Measurements from ENCODE around the gene CUX1.
"Not testable (repeated sequence)": the region's sequence is repeated elsewhere in the genome, so short reads cannot be mapped to it uniquely, and the experiment has no call there.

CUX1 gene

GRCh38 chr7:101820703-101821102 is 3.3 kb downstream of the CUX1 start:
- H3K4me1 ChIP-seq (ENCODE audit: control insufficient read depth, insufficient read depth, low read length): peaks cover 16% of the 10 kb centered on the region
- H3K27ac ChIP-seq (ENCODE audit: extremely low read depth, low read depth, low read length): no peak overlapping the region
- H3K36me3 ChIP-seq (ENCODE audit: control insufficient read depth in 2 of 2, insufficient read depth in 1 of 2, low read length in 2 of 2): no peaks in the 10 kb centered on the region
- POLR2A ChIA-PET: no interaction called here
- no peaks in the 10 kb centered on the region for H3K9me3 ChIP-seq (ENCODE audit: control insufficient read depth, insufficient read depth, low read depth, low read length)
- CTCF ChIA-PET: no interaction called here
- peak; percentile 41; the same call in 1 of the 2 replicates for TF ChIP-seq SCRT2 (tag by site-specific recombination; IDR thresholded peaks at IDR 0.05)
- no peak for TF ChIP-seq ZNF148 (tag by site-specific recombination; IDR thresholded peaks at IDR 0.05; ENCODE audit: borderline replicate concordance)
- 0 out of 2 replicates have a peak, but pooled peaks have one; percentile 22 for TF ChIP-seq ZFP69B (tag by site-specific recombination; IDR thresholded peaks at IDR 0.05)
- H3K4me3 ChIP-seq (ENCODE audit: low read depth, low read length): no peak overlapping the region

- ChIA-PET POLR2A (interaction anchor here (0.7 kb wide), 1 partner anchor 26 kb away, joined by 4 read pairs; no protein-coding TSS in a partner anchor), CTCF (interaction anchor here (0.7 to 1.1 kb wide), 3 partner anchors 24 to 279 kb away, joined by 3 to 4 read pairs (median 3); no protein-coding TSS in a partner anchor)
- peak; percentile 92 for TF ChIP-seq ZBTB17 (tag by site-specific recombination; IDR thresholded peaks at IDR 0.05)
- TF ChIP-seq ZNF600 (tag by site-specific recombination; IDR thresholded peaks at IDR 0.05): 0 out of 2 replicates have a peak, but pooled peaks have one; percentile 24
- TF ChIP-seq ZIC2 (tag by site-specific recombination; IDR thresholded peaks at IDR 0.05): peak; percentile 38; the same call in 1 of the 2 replicates
- not testable (repeated sequence) for H3K36me3 ChIP-seq (ENCODE audit: control insufficient read depth in 2 of 2, insufficient read depth in 1 of 2, low read length in 2 of 2); H3K4me3 ChIP-seq (ENCODE audit: low read depth, low read length); H3K27ac ChIP-seq (ENCODE audit: extremely low read depth, low read depth, low read length); H3K9me3 ChIP-seq (ENCODE audit: control insufficient read depth, insufficient read depth, low read depth, low read length)
- H3K4me1 ChIP-seq (ENCODE audit: control insufficient read depth, insufficient read depth, low read length): peaks cover 16% of the 10 kb centered on the region
Observed at GRCh38 chr7:101822632-101823031, 5.2 kb downstream of the CUX1 start.

- H3K4me3 ChIP-seq (ENCODE audit: low read depth, low read length): no peak overlapping the region
- ChIA-PET CTCF (interaction anchor here (0.6 to 1.1 kb wide), 3 partner anchors 118 to 280 kb away, joined by 3 read pairs; no protein-coding TSS in a partner anchor), POLR2A (no interaction called here)
- peaks cover 13% of the 10 kb centered on the region for H3K4me1 ChIP-seq (ENCODE audit: control insufficient read depth, insufficient read depth, low read length)
- peaks cover 0 to 4% of the 10 kb centered on the region in 2 experiments; a peak in 1 of 3 replicates for H3K36me3 ChIP-seq (ENCODE audit: control insufficient read depth in 2 of 2, insufficient read depth in 1 of 2, low read length in 2 of 2)
- no peaks in the 10 kb centered on the region for H3K9me3 ChIP-seq (ENCODE audit: control insufficient read depth, insufficient read depth, low read depth, low read length)
- H3K27ac ChIP-seq (ENCODE audit: extremely low read depth, low read depth, low read length): no peak overlapping the region
- TF ChIP-seq SCRT1 (tag by site-specific recombination; IDR thresholded peaks at IDR 0.05; ENCODE audit: borderline replicate concordance) (peak; percentile 58; the same call in 1 of the 2 replicates), RBAK (tag by site-specific recombination; IDR thresholded peaks at IDR 0.05) (no peak), ZNF560 (tag by site-specific recombination; IDR thresholded peaks at IDR 0.05; ENCODE audit: borderline replicate concordance) (no peak), YY1 (tag by site-specific recombination; IDR thresholded peaks at IDR 0.05) (no peak), KLF8 (tag by site-specific recombination; IDR thresholded peaks at IDR 0.05) (no peak), MZF1 (tag by site-specific recombination; IDR thresholded peaks at IDR 0.05; ENCODE audit: borderline replicate concordance) (peak; percentile 26; the same call in 1 of the 2 replicates), ZNF416 (tag by site-specific recombination; IDR thresholded peaks at IDR 0.05) (no peak), ZNF544 (tag by site-specific recombination; IDR thresholded peaks at IDR 0.05) (no peak), AEBP2 (tag by site-specific recombination; IDR thresholded peaks at IDR 0.05; ENCODE audit: borderline replicate concordance) (no peak), ZNF623 (tag by site-specific recombination; IDR thresholded peaks at IDR 0.05) (no peak), TRIM28 (IDR thresholded peaks at IDR 0.05; ENCODE audit: borderline replicate concordance, low read length) (no peak), ZBTB21 (tag by site-specific recombination; IDR thresholded peaks at IDR 0.05) (no peak), SCRT2 (tag by site-specific recombination; IDR thresholded peaks at IDR 0.05) (peak; percentile 80), ZIC2 (tag by site-specific recombination; IDR thresholded peaks at IDR 0.05) (0 out of 2 replicates have a peak, but pooled peaks have one; percentile 16), ZNF658 (tag by site-specific recombination; IDR thresholded peaks at IDR 0.05) (no peak), ZNF24 (tag by site-specific recombination; IDR thresholded peaks at IDR 0.05) (no peak), ZNF433 (tag by site-specific recombination; IDR thresholded peaks at IDR 0.05; ENCODE audit: low read depth) (no peak), ZNF677 (tag by site-specific recombination; IDR thresholded peaks at IDR 0.05) (no peak), REPIN1 (tag by site-specific recombination; IDR thresholded peaks at IDR 0.05; ENCODE audit: low read depth) (no peak), ZNF501 (tag by site-specific recombination; IDR thresholded peaks at IDR 0.05) (no peak)
- TF ChIP-seq, protein P1, sequence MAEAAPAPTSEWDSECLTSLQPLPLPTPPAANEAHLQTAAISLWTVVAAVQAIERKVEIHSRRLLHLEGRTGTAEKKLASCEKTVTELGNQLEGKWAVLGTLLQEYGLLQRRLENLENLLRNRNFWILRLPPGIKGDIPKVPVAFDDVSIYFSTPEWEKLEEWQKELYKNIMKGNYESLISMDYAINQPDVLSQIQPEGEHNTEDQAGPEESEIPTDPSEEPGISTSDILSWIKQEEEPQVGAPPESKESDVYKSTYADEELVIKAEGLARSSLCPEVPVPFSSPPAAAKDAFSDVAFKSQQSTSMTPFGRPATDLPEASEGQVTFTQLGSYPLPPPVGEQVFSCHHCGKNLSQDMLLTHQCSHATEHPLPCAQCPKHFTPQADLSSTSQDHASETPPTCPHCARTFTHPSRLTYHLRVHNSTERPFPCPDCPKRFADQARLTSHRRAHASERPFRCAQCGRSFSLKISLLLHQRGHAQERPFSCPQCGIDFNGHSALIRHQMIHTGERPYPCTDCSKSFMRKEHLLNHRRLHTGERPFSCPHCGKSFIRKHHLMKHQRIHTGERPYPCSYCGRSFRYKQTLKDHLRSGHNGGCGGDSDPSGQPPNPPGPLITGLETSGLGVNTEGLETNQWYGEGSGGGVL (tag by site-specific recombination; IDR thresholded peaks at IDR 0.05): no peak
Observed at GRCh38 chr7:101823096-101823495, 5.7 kb downstream of the CUX1 start.
